ENCODE results near the gene CAMK2G. TPM values are rescaled to one million over a fixed set of nuclear protein-coding genes. Genes with fewer than 3 reads are reported as not detected.

The CAMK2G gene
- total RNA-seq, 1 donor from 2014 or later, result 25.8 TPM

- Mint-ChIP-seq H3K27ac (no peak overlapping the region), H3K4me3 (ENCODE audit: low read depth) (no peak overlapping the region), H3K4me1 (ENCODE audit: low read depth) (peaks cover 8% of the 10 kb centered on the region), H3K9me3 (no peaks in the 10 kb centered on the region), H3K27me3 (ENCODE audit: low read depth) (no peaks in the 10 kb centered on the region), H3K36me3 (ENCODE audit: low read depth) (no peaks in the 10 kb centered on the region)
- no peak for DNase-seq (ENCODE audit: low spot score)
- intact Hi-C loops (cut with micrococcal nuclease), result loop anchor here (1.0 to 5.0 kb wide), 4 partner anchors 36 to 195 kb away; no protein-coding TSS in a partner anchor
These were observed 12.4 kb upstream of the CAMK2G start for GRCh38 chr10:73886661-73887293.

GRCh38 chr10:73886085-73886529 lies 11.8 kb upstream of the CAMK2G start:
- H3K9me3 Mint-ChIP-seq, result no peaks in the 10 kb centered on the region
- no peaks in the 10 kb centered on the region for H3K36me3 Mint-ChIP-seq (ENCODE audit: low read depth)
- H3K4me3 Mint-ChIP-seq (ENCODE audit: low read depth), result no peak overlapping the region
- peaks cover 8% of the 10 kb centered on the region for H3K4me1 Mint-ChIP-seq (ENCODE audit: low read depth)
- peak; percentile 56 for DNase-seq (ENCODE audit: low spot score)
- no peaks in the 10 kb centered on the region for H3K27me3 Mint-ChIP-seq (ENCODE audit: low read depth)
- H3K27ac Mint-ChIP-seq, result no peak overlapping the region
- intact Hi-C loops (cut with micrococcal nuclease), result loop anchor here (1.0 to 5.0 kb wide), 4 partner anchors 36 to 195 kb away; no protein-coding TSS in a partner anchor

GRCh38 chr10:73884017-73884416 lies 9.7 kb upstream of the CAMK2G start:
- no peak for DNase-seq (ENCODE audit: low spot score)
- Mint-ChIP-seq H3K36me3 (ENCODE audit: low read depth) (no peaks in the 10 kb centered on the region), H3K4me3 (ENCODE audit: low read depth) (no peak overlapping the region), H3K9me3 (no peaks in the 10 kb centered on the region), H3K27me3 (ENCODE audit: low read depth) (no peaks in the 10 kb centered on the region), H3K4me1 (ENCODE audit: low read depth) (peaks cover 22% of the 10 kb centered on the region), H3K27ac (no peak overlapping the region)
- intact Hi-C loops (cut with micrococcal nuclease), result no loop called here

GRCh38 chr10:73881221-73881919 lies 7.0 kb upstream of the CAMK2G start:
- H3K4me3 Mint-ChIP-seq (ENCODE audit: low read depth), result no peak overlapping the region
- intact Hi-C loops (cut with micrococcal nuclease), result no loop called here
- H3K27ac Mint-ChIP-seq, result no peak overlapping the region
- no peaks in the 10 kb centered on the region for H3K27me3 Mint-ChIP-seq (ENCODE audit: low read depth)
- peaks cover 29% of the 10 kb centered on the region for H3K4me1 Mint-ChIP-seq (ENCODE audit: low read depth)
- no peaks in the 10 kb centered on the region for H3K36me3 Mint-ChIP-seq (ENCODE audit: low read depth)
- no peak for DNase-seq (ENCODE audit: low spot score)
- H3K9me3 Mint-ChIP-seq, result no peaks in the 10 kb centered on the region

GRCh38 chr10:73879296-73880173 lies 5.2 kb upstream of the CAMK2G start:
- Mint-ChIP-seq H3K36me3 (ENCODE audit: low read depth) (no peaks in the 10 kb centered on the region), H3K27ac (peak overlapping the region; percentile 35), H3K4me3 (ENCODE audit: low read depth) (no peak overlapping the region), H3K9me3 (no peaks in the 10 kb centered on the region), H3K27me3 (ENCODE audit: low read depth) (no peaks in the 10 kb centered on the region), H3K4me1 (ENCODE audit: low read depth) (peaks cover 37% of the 10 kb centered on the region)
- intact Hi-C loops (cut with micrococcal nuclease), result loop anchor here (1.0 to 10.0 kb wide), 2 partner anchors 30 to 95 kb away; partner anchors contain the start of genes CHCHD1 and ZSWIM8
- DNase-seq (ENCODE audit: low spot score), result peak; percentile 92

GRCh38 chr10:73878365-73878764 lies 4.0 kb upstream of the CAMK2G start:
- Mint-ChIP-seq H3K9me3 (no peaks in the 10 kb centered on the region), H3K4me3 (ENCODE audit: low read depth) (no peak overlapping the region), H3K27me3 (ENCODE audit: low read depth) (no peaks in the 10 kb centered on the region), H3K4me1 (ENCODE audit: low read depth) (peaks cover 37% of the 10 kb centered on the region), H3K36me3 (ENCODE audit: low read depth) (no peaks in the 10 kb centered on the region), H3K27ac (no peak overlapping the region)
- DNase-seq (ENCODE audit: low spot score), result no peak
- intact Hi-C loops (cut with micrococcal nuclease), result loop anchor here (10.0 kb wide), 1 partner anchor 94 kb away; the partner anchor contains the start of genes CHCHD1 and ZSWIM8

GRCh38 chr10:73877533-73878160 lies 3.3 kb upstream of the CAMK2G start:
- Mint-ChIP-seq H3K9me3 (no peaks in the 10 kb centered on the region), H3K27ac (peak overlapping the region; percentile 33), H3K4me1 (ENCODE audit: low read depth) (peaks cover 44% of the 10 kb centered on the region), H3K36me3 (ENCODE audit: low read depth) (peaks cover 5% of the 10 kb centered on the region), H3K4me3 (ENCODE audit: low read depth) (no peak overlapping the region), H3K27me3 (ENCODE audit: low read depth) (no peaks in the 10 kb centered on the region)
- DNase-seq (ENCODE audit: low spot score), result no peak
- intact Hi-C loops (cut with micrococcal nuclease), result loop anchor here (10.0 kb wide), 1 partner anchor 93 kb away; the partner anchor contains the start of genes CHCHD1 and ZSWIM8

GRCh38 chr10:73876971-73877370 lies 2.6 kb upstream of the CAMK2G start:
- no peak overlapping the region for H3K27ac Mint-ChIP-seq
- peaks cover 47% of the 10 kb centered on the region for H3K4me1 Mint-ChIP-seq (ENCODE audit: low read depth)

GRCh38 chr10:73876566-73876965 lies 2.2 kb upstream of the CAMK2G start:
- Mint-ChIP-seq H3K36me3 (ENCODE audit: low read depth) (peaks cover 15% of the 10 kb centered on the region), H3K4me3 (ENCODE audit: low read depth) (no peak overlapping the region), H3K27me3 (ENCODE audit: low read depth) (no peaks in the 10 kb centered on the region), H3K9me3 (no peaks in the 10 kb centered on the region), H3K27ac (no peak overlapping the region), H3K4me1 (ENCODE audit: low read depth) (peaks cover 49% of the 10 kb centered on the region)
- DNase-seq (ENCODE audit: low spot score), result no peak
- intact Hi-C loops (cut with micrococcal nuclease), result loop anchor here (10.0 kb wide), 1 partner anchor 92 kb away; the partner anchor contains the start of genes CHCHD1 and ZSWIM8

More at GRCh38 chr10:73876971-73877370, 2.6 kb upstream of the CAMK2G start:
- Mint-ChIP-seq H3K9me3 (no peaks in the 10 kb centered on the region), H3K36me3 (ENCODE audit: low read depth) (peaks cover 12% of the 10 kb centered on the region), H3K4me3 (ENCODE audit: low read depth) (no peak overlapping the region), H3K27me3 (ENCODE audit: low read depth) (no peaks in the 10 kb centered on the region)
- no peak for DNase-seq (ENCODE audit: low spot score)
- intact Hi-C loops (cut with micrococcal nuclease), result loop anchor here (10.0 kb wide), 1 partner anchor 92 kb away; the partner anchor contains the start of genes CHCHD1 and ZSWIM8

GRCh38 chr10:73876157-73876556 lies 1.8 kb upstream of the CAMK2G start:
- H3K4me1 Mint-ChIP-seq (ENCODE audit: low read depth), result peaks cover 53% of the 10 kb centered on the region

GRCh38 chr10:73875139-73875475 lies 752 bp upstream of the CAMK2G start:
- peak overlapping the region; percentile 84 for H3K27ac Mint-ChIP-seq
- H3K4me3 Mint-ChIP-seq (ENCODE audit: low read depth), result peak overlapping the region; percentile 87
- peaks cover 54% of the 10 kb centered on the region for H3K4me1 Mint-ChIP-seq (ENCODE audit: low read depth)

More at GRCh38 chr10:73876157-73876556, 1.8 kb upstream of the CAMK2G start:
- Mint-ChIP-seq H3K27ac (no peak overlapping the region), H3K4me3 (ENCODE audit: low read depth) (peak overlapping the region; percentile 34), H3K36me3 (ENCODE audit: low read depth) (peaks cover 19% of the 10 kb centered on the region), H3K9me3 (no peaks in the 10 kb centered on the region), H3K27me3 (ENCODE audit: low read depth) (no peaks in the 10 kb centered on the region)
- intact Hi-C loops (cut with micrococcal nuclease), result loop anchor here (10.0 kb wide), 1 partner anchor 91 kb away; the partner anchor contains the start of genes CHCHD1 and ZSWIM8
- no peak for DNase-seq (ENCODE audit: low spot score)

GRCh38 chr10:73873838-73874215 lies 528 bp downstream of the CAMK2G start:
- intact Hi-C loops (cut with micrococcal nuclease), result loop anchor here (2.0 to 10.0 kb wide), 2 partner anchors 17 to 89 kb away; partner anchors contain the start of genes CHCHD1 and ZSWIM8
- H3K4me1 Mint-ChIP-seq (ENCODE audit: low read depth), result peaks cover 42% of the 10 kb centered on the region
- H3K36me3 Mint-ChIP-seq (ENCODE audit: low read depth), result peaks cover 28% of the 10 kb centered on the region
- no peak overlapping the region for H3K4me3 Mint-ChIP-seq (ENCODE audit: low read depth)
- H3K27ac Mint-ChIP-seq, result no peak overlapping the region
- DNase-seq (ENCODE audit: low spot score), result no peak
- no peaks in the 10 kb centered on the region for H3K27me3 Mint-ChIP-seq (ENCODE audit: low read depth)
- no peaks in the 10 kb centered on the region for H3K9me3 Mint-ChIP-seq

More at GRCh38 chr10:73875139-73875475, 752 bp upstream of the CAMK2G start:
- peaks cover 27% of the 10 kb centered on the region for H3K36me3 Mint-ChIP-seq (ENCODE audit: low read depth)
- H3K9me3 Mint-ChIP-seq, result no peaks in the 10 kb centered on the region
- peak; percentile 44 for DNase-seq (ENCODE audit: low spot score)
- H3K27me3 Mint-ChIP-seq (ENCODE audit: low read depth), result no peaks in the 10 kb centered on the region
- intact Hi-C loops (cut with micrococcal nuclease), result loop anchor here (2.0 to 10.0 kb wide), 2 partner anchors 18 to 90 kb away; partner anchors contain the start of genes CHCHD1 and ZSWIM8
